NCI-H1048 (cell line): Measurements from ENCODE around the gene SERPIND1.
"Not testable (repeated sequence)": the region's sequence is repeated elsewhere in the genome, so short reads cannot be mapped to it uniquely, and the experiment has no call there.

Experiments used
- DNase-seq: peaks from one replicate; lab custom pipeline; 2025; lab: John Stamatoyannopoulos, UW

The SERPIND1 gene

GRCh38 chr22:20748082-20748481 lies 25.8 kb upstream of the SERPIND1 start:
- DNase-seq, result no peak

- DNase-seq, result no peak
These were observed 25.0 kb upstream of the SERPIND1 start for GRCh38 chr22:20748731-20749428.

GRCh38 chr22:20749453-20749852 lies 24.5 kb upstream of the SERPIND1 start:
- no peak for DNase-seq

GRCh38 chr22:20750461-20751184 lies 23.3 kb upstream of the SERPIND1 start:
- DNase-seq, result no peak

- no peak for DNase-seq
These were observed 22.6 kb upstream of the SERPIND1 start for GRCh38 chr22:20751185-20751851.

- DNase-seq, result no peak
These were observed 21.7 kb upstream of the SERPIND1 start for GRCh38 chr22:20752104-20752741.

GRCh38 chr22:20752873-20753272 lies 21.0 kb upstream of the SERPIND1 start:
- no peak for DNase-seq

GRCh38 chr22:20756846-20757245 lies 17.1 kb upstream of the SERPIND1 start:
- DNase-seq, result no peak

GRCh38 chr22:20758688-20759087 lies 15.2 kb upstream of the SERPIND1 start:
- no peak for DNase-seq

GRCh38 chr22:20760084-20760483 lies 13.8 kb upstream of the SERPIND1 start:
- no peak for DNase-seq

GRCh38 chr22:20761536-20761935 lies 12.4 kb upstream of the SERPIND1 start:
- no peak for DNase-seq

- DNase-seq, result no peak
These were observed 11.6 kb upstream of the SERPIND1 start for GRCh38 chr22:20762233-20762796.

- no peak for DNase-seq
These were observed 10.1 kb upstream of the SERPIND1 start for GRCh38 chr22:20763630-20764470.

- DNase-seq, result no peak
These were observed 9.5 kb upstream of the SERPIND1 start for GRCh38 chr22:20764471-20764720.

GRCh38 chr22:20764729-20765128 lies 9.2 kb upstream of the SERPIND1 start:
- no peak for DNase-seq

- no peak for DNase-seq
These were observed 8.0 kb upstream of the SERPIND1 start for GRCh38 chr22:20765938-20766337.

GRCh38 chr22:20766530-20766929 lies 7.4 kb upstream of the SERPIND1 start:
- no peak for DNase-seq

GRCh38 chr22:20769496-20769826 lies 4.5 kb upstream of the SERPIND1 start:
- not testable (repeated sequence) for DNase-seq

GRCh38 chr22:20771918-20772625 lies 1.8 kb upstream of the SERPIND1 start:
- DNase-seq, result no peak

- DNase-seq, result no peak
These were observed 969 bp downstream of the SERPIND1 start for GRCh38 chr22:20774882-20775281.

GRCh38 chr22:20775342-20775895 lies 1.5 kb downstream of the SERPIND1 start:
- no peak for DNase-seq
